Measurements from ENCODE around the gene ECEL1. TPM values are rescaled to one million over a fixed set of nuclear protein-coding genes. Genes with fewer than 3 reads are reported as not detected.

Gene ECEL1
- total and polyA plus RNA-seq, 4 donors = 0.09 to 0.35 (median 0.23) TPM

- H3K9me3 ChIP-seq (ENCODE audit: control insufficient read depth in 4 of 4, insufficient read depth in 3 of 4, low read length in 3 of 4) = no peaks in the 10 kb centered on the region
- H3K4me3 ChIP-seq = no peak overlapping the region
- TF ChIP-seq, protein P1, sequence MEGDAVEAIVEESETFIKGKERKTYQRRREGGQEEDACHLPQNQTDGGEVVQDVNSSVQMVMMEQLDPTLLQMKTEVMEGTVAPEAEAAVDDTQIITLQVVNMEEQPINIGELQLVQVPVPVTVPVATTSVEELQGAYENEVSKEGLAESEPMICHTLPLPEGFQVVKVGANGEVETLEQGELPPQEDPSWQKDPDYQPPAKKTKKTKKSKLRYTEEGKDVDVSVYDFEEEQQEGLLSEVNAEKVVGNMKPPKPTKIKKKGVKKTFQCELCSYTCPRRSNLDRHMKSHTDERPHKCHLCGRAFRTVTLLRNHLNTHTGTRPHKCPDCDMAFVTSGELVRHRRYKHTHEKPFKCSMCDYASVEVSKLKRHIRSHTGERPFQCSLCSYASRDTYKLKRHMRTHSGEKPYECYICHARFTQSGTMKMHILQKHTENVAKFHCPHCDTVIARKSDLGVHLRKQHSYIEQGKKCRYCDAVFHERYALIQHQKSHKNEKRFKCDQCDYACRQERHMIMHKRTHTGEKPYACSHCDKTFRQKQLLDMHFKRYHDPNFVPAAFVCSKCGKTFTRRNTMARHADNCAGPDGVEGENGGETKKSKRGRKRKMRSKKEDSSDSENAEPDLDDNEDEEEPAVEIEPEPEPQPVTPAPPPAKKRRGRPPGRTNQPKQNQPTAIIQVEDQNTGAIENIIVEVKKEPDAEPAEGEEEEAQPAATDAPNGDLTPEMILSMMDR (IDR thresholded peaks at IDR 0.05; ENCODE audit: control extremely low read depth, extremely low read depth) = no peak
- peaks cover 9 to 15% (median 10%) of the 10 kb centered on the region in 3 donors for H3K27me3 ChIP-seq (ENCODE audit: control insufficient read depth in 3 of 3, insufficient read depth in 3 of 3, low read length in 2 of 3)
- DNase-seq (no peak), ATAC-seq (ENCODE audit: insufficient read depth, low FRiP score) (no peak)
- H3K4me1 ChIP-seq (ENCODE audit: control insufficient read depth in 5 of 5, insufficient read depth in 5 of 5, low read length in 5 of 5) = peaks cover 0 to 8% (median 4%) of the 10 kb centered on the region in 5 donors
- no peak overlapping the region for H3K9ac ChIP-seq (ENCODE audit: insufficient read depth in 1 of 2, low read length in 2 of 2)
- no peak overlapping the region for H3K27ac ChIP-seq (ENCODE audit: low read depth in 1 of 2, low read length in 1 of 2)
- no peaks in the 10 kb centered on the region for H3K36me3 ChIP-seq (ENCODE audit: control insufficient read depth in 4 of 4, insufficient read depth in 4 of 4, low read length in 4 of 4)
- WGBS, 2 donors = 74 to 86% methylated on average over 6 of the region's 6 CpGs
Measured at GRCh38 chr2:232527905-232528470, 40.4 kb upstream of the ECEL1 start.

- no peaks in the 10 kb centered on the region for H3K9me3 ChIP-seq (ENCODE audit: control insufficient read depth in 4 of 4, insufficient read depth in 3 of 4, low read length in 3 of 4)
- no peak overlapping the region for H3K9ac ChIP-seq (ENCODE audit: insufficient read depth in 1 of 2, low read length in 2 of 2)
- ATAC-seq (ENCODE audit: insufficient read depth, low FRiP score) (no peak), DNase-seq (no peak)
- TF ChIP-seq, protein P1 (IDR thresholded peaks at IDR 0.05; ENCODE audit: control extremely low read depth, extremely low read depth) = no peak
- H3K4me3 ChIP-seq = no peak overlapping the region
- peaks cover 0 to 8% (median 4%) of the 10 kb centered on the region in 5 donors for H3K4me1 ChIP-seq (ENCODE audit: control insufficient read depth in 5 of 5, insufficient read depth in 5 of 5, low read length in 5 of 5)
- peaks cover 14 to 23% (median 16%) of the 10 kb centered on the region in 3 donors for H3K27me3 ChIP-seq (ENCODE audit: control insufficient read depth in 3 of 3, insufficient read depth in 3 of 3, low read length in 2 of 3)
- no peak overlapping the region for H3K27ac ChIP-seq (ENCODE audit: low read depth in 1 of 2, low read length in 1 of 2)
- no peaks in the 10 kb centered on the region for H3K36me3 ChIP-seq (ENCODE audit: control insufficient read depth in 4 of 4, insufficient read depth in 4 of 4, low read length in 4 of 4)
- 71 to 72% methylated on average over 13 of the region's 13 CpGs for WGBS, 2 donors
Measured at GRCh38 chr2:232526372-232526941, 38.8 kb upstream of the ECEL1 start.

GRCh38 chr2:232525791-232526371 lies 38.2 kb upstream of the ECEL1 start, which contains the start of gene CHRND:
Gene CHRND (plus strand): TSS chr2:232526160. CDS start chr2:232526216, 56 bp downstream.
- peaks cover 0 to 8% (median 4%) of the 10 kb centered on the region in 5 donors for H3K4me1 ChIP-seq (ENCODE audit: control insufficient read depth in 5 of 5, insufficient read depth in 5 of 5, low read length in 5 of 5)
- ATAC-seq (ENCODE audit: insufficient read depth, low FRiP score) (no peak), DNase-seq (peak; percentile 56 to 72 (median 63))
- no peak within 1 kb of the TSS for H3K9ac ChIP-seq (ENCODE audit: insufficient read depth in 1 of 2, low read length in 2 of 2)
- no peaks in the 10 kb centered on the region for H3K9me3 ChIP-seq (ENCODE audit: control insufficient read depth in 4 of 4, insufficient read depth in 3 of 4, low read length in 3 of 4)
- H3K36me3 ChIP-seq (ENCODE audit: control insufficient read depth in 4 of 4, insufficient read depth in 4 of 4, low read length in 4 of 4) = no peaks in the 10 kb centered on the region
- H3K27ac ChIP-seq (ENCODE audit: low read depth in 1 of 2, low read length in 1 of 2) = no peak within 1 kb of the TSS
- TF ChIP-seq, protein P1 (IDR thresholded peaks at IDR 0.05; ENCODE audit: control extremely low read depth, extremely low read depth) = no peak
- 18 to 19% methylated on average over 16 to 18 of the region's 18 CpGs for WGBS, 2 donors
- H3K27me3 ChIP-seq (ENCODE audit: control insufficient read depth in 3 of 3, insufficient read depth in 3 of 3, low read length in 2 of 3) = peaks cover 14 to 26% (median 17%) of the 10 kb centered on the region in 3 donors
- no peak within 1 kb of the TSS for H3K4me3 ChIP-seq
